ENCODE measurements around the gene MED13L.
A peak's percentile ranks its signal among the peaks of the same experiment; 100 is the strongest.

The MED13L gene

GRCh38 chr12:116266168-116266601 lies 11.3 kb downstream of the MED13L start:
- TF ChIP-seq, protein P1, sequence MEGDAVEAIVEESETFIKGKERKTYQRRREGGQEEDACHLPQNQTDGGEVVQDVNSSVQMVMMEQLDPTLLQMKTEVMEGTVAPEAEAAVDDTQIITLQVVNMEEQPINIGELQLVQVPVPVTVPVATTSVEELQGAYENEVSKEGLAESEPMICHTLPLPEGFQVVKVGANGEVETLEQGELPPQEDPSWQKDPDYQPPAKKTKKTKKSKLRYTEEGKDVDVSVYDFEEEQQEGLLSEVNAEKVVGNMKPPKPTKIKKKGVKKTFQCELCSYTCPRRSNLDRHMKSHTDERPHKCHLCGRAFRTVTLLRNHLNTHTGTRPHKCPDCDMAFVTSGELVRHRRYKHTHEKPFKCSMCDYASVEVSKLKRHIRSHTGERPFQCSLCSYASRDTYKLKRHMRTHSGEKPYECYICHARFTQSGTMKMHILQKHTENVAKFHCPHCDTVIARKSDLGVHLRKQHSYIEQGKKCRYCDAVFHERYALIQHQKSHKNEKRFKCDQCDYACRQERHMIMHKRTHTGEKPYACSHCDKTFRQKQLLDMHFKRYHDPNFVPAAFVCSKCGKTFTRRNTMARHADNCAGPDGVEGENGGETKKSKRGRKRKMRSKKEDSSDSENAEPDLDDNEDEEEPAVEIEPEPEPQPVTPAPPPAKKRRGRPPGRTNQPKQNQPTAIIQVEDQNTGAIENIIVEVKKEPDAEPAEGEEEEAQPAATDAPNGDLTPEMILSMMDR (IDR thresholded peaks at IDR 0.05; ENCODE audit: insufficient read depth, missing control alignments), result peak; percentile 24
- DNase-seq (ENCODE audit: insufficient read length, low spot score), result no peak
- FAIRE-seq, result no peak

GRCh38 chr12:116265351-116266147 lies 11.9 kb downstream of the MED13L start:
- DNase-seq (ENCODE audit: insufficient read length, low spot score) (no peak), FAIRE-seq (no peak)
- TF ChIP-seq, protein P1 (IDR thresholded peaks at IDR 0.05; ENCODE audit: insufficient read depth, missing control alignments), result no peak

DNA sequence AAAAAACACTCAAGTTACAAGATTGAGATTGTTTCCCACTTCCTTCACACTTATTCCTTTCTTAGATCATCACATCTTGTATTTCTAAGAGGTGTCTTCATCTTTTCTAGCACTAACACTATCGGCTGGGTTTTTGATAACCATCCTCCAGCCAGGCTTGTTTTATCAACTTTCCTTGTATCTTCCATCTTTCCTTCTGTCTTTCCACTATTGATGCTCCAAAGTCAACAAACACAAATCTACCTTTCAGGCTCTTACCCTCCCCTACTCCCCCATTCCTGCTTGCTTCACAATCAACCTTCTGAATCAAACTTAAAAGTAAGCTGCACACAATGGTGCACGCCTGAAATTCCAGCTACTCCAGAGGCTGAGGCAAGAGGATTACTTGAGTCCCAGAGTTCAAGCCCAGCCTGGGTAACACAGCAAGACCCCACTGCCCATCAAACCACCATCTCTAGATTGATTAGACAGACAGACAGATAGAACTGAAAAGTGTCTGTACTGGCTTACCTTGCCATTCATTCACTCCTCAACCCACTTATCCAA lies 12.9 kb downstream of the MED13L start:
- FAIRE-seq, result no peak
- DNase-seq (ENCODE audit: insufficient read length, low spot score), result no peak
- TF ChIP-seq, protein P1 (IDR thresholded peaks at IDR 0.05; ENCODE audit: insufficient read depth, missing control alignments), result no peak

DNA sequence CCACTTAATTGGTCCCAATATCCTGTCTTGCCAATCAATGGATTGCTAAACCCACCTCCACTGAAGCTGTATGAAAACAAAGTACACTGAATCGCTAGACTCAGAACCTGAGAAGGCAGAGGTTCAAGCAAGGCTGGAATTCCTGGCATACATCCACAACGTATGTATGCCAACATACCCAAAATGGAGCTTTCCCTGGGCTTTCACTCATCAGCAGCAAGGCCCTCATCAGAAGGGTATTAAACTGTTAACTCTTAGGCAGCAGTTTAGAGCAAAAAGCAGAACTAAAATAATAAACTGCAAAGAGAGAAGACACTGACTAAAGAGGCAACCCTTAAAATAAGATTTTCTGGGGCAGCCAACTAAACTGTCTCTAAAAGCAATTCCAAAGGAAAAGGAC lies 13.6 kb downstream of the MED13L start:
- DNase-seq (ENCODE audit: insufficient read length, low spot score), result no peak
- no peak for FAIRE-seq
- TF ChIP-seq, protein P1 (IDR thresholded peaks at IDR 0.05; ENCODE audit: insufficient read depth, missing control alignments), result no peak

- TF ChIP-seq, protein P1 (IDR thresholded peaks at IDR 0.05; ENCODE audit: insufficient read depth, missing control alignments), result no peak
- DNase-seq (ENCODE audit: insufficient read length, low spot score) (no peak), FAIRE-seq (no peak)
These were observed 14.1 kb downstream of the MED13L start for GRCh38 chr12:116263431-116263830.

- FAIRE-seq (no peak), DNase-seq (ENCODE audit: insufficient read length, low spot score) (no peak)
- TF ChIP-seq, protein P1 (IDR thresholded peaks at IDR 0.05; ENCODE audit: insufficient read depth, missing control alignments), result no peak
These were observed 14.8 kb downstream of the MED13L start for GRCh38 chr12:116262741-116263140.

GRCh38 chr12:116261525-116262100 lies 15.9 kb downstream of the MED13L start:
- TF ChIP-seq, protein P1 (IDR thresholded peaks at IDR 0.05; ENCODE audit: insufficient read depth, missing control alignments), result no peak
- DNase-seq (ENCODE audit: insufficient read length, low spot score) (no peak), FAIRE-seq (no peak)
